Dermis blood vessel endothelial cell (primary cell): ENCODE data around the gene PDGFD. TPM values are rescaled to one million over a fixed set of nuclear protein-coding genes. Genes with fewer than 3 reads are reported as not detected.

ENCODE experiments used
- DNase-seq: peaks from one replicate; pipeline ENCODE4 v3.0.0; 2010
- total RNA-seq: library from RNA; depleted of rRNA; stranded (reverse); fragments of >200 nt; gene quantifications from 2 replicates; pipeline ENCODE4 v1.2.3, GENCODE V29; 2014

Gene PDGFD
- total RNA-seq, 1 donor from 2014 or later: 34.9 TPM

GRCh38 chr11:103997082-103997481 is 166.9 kb downstream of the PDGFD start:
- no peak for DNase-seq

DNA sequence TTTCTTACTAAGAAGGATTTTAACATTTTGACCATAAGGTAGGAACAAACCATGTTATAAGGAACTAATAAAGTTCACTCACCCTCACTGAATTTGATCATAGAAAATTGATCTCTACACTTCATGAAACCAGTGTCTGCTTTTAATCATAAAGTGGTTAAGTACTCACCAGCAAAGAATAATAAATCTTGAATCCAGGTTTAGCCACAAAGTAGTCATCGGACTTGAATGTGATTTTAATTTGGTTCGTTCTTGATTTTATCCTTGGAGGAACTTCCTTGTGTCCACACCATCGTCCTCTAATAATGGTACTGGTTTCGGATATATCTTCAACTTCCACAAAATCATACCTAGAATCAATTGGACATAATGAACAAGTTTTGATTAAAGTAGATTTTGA is 168.1 kb downstream of the PDGFD start:
- no peak for DNase-seq

DNA sequence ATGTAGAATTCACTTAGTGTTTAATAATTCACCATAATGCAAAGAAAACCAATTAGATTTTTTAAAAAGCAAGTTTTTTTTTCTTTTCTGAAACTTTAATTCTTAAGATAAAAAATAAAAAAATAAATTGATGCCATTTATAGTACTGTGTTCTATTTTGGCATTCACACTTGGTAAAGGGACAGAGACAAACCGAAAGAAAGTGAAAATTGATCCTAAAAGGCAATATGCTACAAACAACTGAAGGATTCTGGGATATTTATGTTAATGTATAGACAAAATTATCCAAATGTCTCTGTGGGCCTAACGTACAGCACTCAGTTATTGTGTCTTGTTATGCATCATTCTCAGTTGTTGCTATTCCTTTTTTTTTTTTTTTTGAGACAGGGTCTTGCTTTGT is 169.4 kb downstream of the PDGFD start:
- DNase-seq: no peak

DNA sequence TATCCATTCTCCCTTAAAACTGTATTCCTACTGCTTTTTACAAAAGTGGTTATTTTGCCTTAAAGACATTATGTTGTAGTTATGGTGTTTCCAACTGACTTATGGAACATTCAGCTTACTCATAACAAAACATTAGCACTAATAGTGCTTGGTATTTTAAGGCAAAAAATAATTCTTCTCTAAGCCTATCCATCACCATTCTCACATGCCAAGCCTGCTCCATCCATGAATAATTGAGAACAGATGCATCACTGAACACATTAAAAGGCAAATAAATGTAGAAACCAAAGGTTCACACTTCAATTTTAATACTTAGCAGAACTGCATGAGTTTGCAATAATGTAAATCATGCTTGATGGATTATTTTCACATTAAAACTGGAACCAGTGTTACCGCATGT is 169.9 kb downstream of the PDGFD start:
- DNase-seq: no peak

GRCh38 chr11:103993507-103993906 is 170.4 kb downstream of the PDGFD start:
- no peak for DNase-seq

DNA sequence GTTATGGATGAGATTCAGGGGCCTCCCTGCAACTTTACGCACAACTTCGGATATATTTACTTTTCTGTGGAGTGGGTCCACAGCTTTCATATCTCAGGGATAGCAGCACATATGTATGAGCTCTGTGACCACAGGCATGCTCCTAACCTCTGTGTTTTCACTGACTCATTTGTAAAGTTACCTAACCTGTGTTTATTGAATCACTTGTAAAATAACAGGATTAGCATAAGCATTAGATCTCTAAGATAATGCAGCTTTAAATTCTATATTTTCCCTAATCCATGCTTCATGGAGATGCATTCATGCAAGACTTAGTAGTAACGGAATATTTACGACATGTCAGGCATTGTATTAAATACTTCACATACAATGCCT is 175.4 kb downstream of the PDGFD start:
- DNase-seq: no peak

DNA sequence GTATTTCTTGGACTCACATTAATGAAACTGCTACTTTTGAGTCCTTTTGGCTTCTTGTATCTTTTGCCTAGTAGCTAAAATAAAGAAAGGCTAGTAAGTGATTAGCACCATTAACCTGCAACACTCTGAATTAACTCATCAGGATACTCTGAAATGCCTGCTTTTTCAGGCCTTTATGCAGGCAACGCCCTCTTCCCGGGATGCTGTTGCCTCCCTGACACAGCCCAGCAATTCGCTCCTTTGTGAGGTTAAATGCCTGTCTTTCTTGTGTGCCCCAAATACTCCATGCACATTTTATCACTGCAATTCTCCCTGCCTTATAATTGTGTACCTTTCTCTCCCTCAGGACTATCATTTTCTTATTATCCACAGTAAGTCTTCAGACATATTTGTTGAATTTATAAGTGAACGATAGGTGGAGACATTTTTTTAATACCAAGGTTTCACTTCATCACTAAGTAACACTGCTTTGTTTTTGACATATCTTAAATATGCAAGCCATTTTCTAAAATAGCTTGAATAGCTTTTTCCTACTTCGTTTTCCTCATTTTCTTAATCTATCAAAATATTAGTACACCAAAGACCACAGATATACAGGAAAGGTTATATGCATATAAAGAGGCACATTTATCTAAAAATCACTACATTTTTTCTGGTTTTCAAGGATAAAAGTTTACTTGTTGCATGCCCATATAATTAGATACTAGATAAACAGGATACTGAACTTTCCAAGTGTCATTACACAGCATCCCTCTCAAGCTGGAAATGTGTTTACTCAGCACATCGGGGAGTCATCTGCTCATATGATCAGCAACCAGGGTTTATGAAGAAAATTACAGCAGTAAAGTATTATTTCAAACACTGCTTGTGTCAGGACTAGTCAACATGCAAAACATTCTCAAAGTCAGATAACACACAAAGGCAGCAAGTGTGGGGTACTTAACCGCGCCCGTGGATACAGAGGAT is 176.0 kb downstream of the PDGFD start:
- DNase-seq: no peak

- no peak for DNase-seq
These were observed 178.9 kb downstream of the PDGFD start for GRCh38 chr11:103985041-103985440.

DNA sequence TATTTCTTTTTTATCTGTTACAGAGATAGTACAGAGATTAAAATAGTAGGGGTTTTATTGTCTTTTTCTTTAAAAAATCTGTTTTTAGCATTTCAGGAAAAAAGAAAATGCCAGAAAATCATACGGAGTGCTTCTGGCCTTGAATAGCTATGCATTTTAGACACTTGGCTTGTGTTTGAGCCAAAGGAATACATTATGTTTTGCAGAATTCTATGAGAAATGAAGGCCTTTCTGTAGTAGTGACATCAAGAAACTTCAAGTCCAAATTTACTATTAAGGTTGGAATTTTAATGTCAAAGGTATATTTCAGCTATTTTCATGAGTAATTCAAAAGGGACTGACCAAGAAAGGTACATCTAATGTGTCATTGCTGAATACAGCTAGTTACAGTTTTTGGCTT is 183.8 kb downstream of the PDGFD start:
- DNase-seq: no peak

DNA sequence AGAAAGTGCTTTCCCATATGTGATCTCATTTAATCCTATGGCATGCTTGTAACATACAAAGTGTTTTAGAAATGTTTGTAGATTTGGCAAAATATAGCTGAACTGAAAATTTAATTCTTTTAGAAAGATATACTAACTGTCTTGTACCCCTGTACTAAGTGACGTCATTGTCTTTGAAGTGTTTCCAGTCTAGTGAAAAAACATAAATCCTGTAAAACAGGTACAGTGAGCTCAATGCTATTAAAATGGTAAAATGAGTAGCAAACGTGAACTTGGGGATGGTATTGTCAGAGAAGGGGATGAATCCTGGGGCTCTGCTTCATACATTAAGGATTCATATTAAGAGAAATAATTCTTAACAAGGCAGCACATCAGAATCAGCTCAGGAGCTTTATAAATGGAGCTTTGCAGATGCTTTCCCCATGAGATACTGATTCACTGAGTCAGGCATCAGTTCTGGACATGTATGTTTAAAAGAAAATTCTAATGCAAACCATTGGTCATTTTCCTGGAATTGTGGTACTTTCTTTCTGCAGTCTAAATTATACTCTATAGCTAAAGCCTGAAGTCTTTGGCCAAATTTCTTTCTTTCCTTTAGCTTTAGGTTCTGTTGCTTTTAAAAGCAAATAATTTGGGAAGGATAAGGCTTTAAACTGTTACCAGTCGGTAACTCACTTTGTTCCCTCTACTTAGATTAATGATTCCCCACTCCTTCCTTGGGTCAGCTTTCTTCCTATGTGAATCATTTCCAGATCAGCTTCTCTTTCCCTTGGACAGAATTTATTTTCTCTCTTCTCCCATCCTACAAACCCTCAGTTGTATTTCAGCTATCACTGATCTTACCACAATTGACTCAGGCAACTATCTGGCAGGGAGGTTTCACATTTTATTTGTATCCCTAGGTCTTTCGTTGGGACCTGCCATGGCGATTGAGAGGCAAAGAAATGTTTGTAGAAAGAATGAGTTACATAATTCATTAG is 185.0 kb downstream of the PDGFD start:
- DNase-seq: no peak

- no peak for DNase-seq
These were observed 191.9 kb downstream of the PDGFD start for GRCh38 chr11:103972013-103972412.

DNA sequence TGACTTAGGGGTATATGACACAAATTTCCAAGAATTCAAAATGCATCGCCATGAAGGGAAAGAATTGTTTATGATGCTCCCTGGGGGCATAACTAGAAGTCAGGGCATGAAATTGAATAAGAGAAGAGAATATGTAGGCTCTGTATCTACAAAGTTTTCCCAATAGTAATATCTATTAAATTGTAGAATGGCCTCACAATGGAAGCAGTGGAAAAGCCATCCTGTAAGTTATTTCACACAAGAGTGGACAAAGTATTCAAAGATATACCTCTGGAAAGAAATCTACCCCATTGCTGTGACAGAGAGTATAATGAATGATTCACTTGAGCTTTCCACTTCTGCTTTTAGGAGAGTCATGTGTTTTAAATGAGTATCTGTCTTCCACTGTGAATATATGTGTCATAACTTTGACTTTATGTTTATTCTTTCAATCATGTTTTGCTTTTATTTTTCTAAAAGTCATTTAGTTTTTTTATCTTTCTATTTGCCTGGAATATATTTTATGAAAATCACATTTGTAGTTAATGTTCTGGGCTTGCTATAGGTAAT is 193.2 kb downstream of the PDGFD start:
- DNase-seq: no peak

DNA sequence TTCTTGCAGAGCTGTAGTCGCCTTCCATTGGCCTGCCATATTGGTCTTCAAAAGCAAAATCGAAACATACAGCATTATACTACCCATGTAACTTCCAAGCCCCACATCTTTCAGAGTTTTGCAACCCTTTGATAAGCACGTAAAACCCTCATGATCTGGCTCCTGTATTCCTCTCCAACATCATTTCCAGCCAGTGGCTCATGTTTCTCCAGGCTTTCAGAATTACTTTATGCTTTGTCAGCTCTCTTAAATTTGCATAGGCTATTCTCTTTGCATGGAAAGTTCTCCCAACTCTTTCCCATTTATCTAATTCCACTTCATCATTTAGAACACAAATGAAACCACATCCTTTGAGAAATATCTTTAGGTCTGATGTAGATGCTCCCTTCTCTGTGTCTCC is 195.3 kb downstream of the PDGFD start:
- DNase-seq: no peak

DNA sequence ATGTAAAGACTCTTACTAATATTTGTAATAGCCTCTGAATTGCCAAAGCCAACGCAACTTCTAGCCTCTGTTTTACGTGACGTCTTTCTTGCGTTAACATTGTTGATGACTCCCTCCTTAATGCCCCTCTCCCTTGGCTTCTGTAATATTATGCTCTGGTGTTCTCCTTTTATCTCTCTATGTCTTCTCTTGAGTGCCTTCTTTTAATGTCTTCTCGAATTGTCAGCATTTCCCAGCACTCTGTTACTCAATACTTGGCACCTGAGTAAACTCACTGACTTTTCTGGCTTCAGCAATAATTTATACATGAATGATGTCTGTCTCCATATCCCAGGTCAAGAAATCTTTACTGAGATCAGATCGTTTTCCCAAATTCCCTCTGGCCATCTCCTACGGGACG is 196.0 kb downstream of the PDGFD start:
- no peak for DNase-seq

- no peak for DNase-seq
These were observed 199.6 kb downstream of the PDGFD start for GRCh38 chr11:103964390-103964789.

- DNase-seq: no peak
These were observed 200.3 kb downstream of the PDGFD start for GRCh38 chr11:103963648-103964047.

- DNase-seq: no peak
These were observed 202.9 kb downstream of the PDGFD start for GRCh38 chr11:103961010-103961409.

DNA sequence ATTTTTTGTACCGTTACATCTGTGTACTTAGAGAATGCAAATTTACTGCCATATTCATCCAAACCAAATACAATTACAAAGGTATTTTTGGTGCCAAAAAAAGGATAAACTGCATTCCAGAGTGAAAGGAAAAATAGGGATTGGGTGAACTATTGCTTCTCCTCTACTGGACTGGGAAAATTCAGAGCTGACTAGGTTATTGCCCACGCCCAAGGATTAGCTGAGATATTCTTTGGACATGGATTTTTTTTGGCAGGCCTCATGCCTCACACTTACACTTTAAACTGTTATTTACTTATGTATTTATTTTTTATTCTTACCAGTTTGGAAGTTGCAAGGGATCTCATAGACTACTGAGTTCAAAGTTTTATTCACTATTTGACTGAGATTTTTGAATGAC is 203.8 kb downstream of the PDGFD start:
- DNase-seq: no peak

GRCh38 chr11:103959279-103959942 is 204.5 kb downstream of the PDGFD start:
- no peak for DNase-seq

GRCh38 chr11:103958475-103959215 is 205.3 kb downstream of the PDGFD start:
- DNase-seq: no peak

DNA sequence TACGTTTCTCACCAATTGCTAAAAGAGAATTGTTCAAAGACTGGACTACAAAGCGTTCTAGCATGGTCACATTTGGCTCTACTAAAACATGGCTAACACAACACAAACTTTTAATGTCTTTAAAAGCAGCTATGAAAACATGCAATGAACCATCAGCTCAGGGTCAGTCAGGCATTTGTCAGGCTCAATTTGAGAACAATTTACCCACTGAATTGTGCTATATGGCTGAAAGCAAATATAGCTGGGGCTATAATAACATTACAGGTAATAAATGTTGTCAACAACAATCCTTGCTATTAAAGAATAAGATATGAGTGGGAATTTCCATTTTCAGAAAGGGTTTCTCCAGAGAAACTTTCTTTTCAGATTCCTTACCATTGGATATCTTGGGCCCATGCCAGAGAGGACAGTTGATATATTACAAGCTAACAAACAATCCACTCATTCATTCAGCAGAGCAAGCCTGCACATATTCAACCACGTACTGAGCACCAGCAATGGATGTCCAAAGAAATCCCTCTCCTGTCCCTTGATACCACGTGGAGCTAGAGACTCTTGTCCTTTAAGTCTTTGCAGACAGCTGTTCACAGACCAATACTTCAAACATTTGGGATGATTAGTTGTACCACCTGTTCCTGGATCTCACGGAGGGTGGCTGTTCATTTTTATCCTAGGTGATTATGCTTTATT is 210.0 kb downstream of the PDGFD start:
- DNase-seq: no peak
